Stomach (tissue), 4 donors: ENCODE measurements around the gene TFEB.

ENCODE experiments used
- CTCF ChIP-seq, 7 experiments: fragments of 450-650 bp in 4 of 7; fragments of 200-600 bp in 3 of 7; sonication (generic) in 3 of 7; IDR thresholded peaks; one replicate each; pipeline ENCODE4 v1.5.1; 2016 to 2019; ENCODE audit warnings: antibody characterized with exemption in 7 of 7, control low read depth in 2 of 7, mild to moderate bottlenecking in 1 of 7
- POLR2A ChIP-seq, 4 donors: fragments of 450-650 bp; IDR thresholded peaks; one replicate each; pipeline ENCODE4 v1.6.1; 2016; ENCODE audit warnings: antibody characterized with exemption in 4 of 4, control low read depth in 2 of 4, mild to moderate bottlenecking in 1 of 4, moderate library complexity in 1 of 4

DNA sequence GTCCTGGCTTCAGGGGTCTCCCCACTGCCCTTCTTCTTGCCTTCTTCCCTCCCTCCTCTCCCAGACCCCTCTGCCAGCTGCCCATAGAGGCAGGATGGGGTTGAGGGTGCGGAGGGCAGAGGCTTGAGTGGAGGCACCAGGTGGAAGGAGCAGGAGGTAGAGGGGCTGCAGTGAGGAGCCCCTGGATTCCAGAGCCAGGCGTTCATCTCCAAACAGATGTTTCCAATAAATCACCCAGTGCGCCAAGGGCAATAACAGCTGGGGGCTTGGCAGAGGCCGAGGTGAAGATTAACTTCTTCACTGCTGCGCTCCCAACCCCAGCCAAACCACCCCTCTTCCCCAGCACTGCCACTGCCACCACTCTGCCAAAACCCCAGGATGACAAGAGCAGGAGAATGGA is 86.5 kb downstream of the TFEB start:
- TF ChIP-seq CTCF (IDR thresholded peaks at IDR 0.05) (no peak), POLR2A (IDR thresholded peaks at IDR 0.05) (no peak)
